H1 (cell line): ENCODE measurements around the gene COA1. TPM values are rescaled to one million over a fixed set of nuclear protein-coding genes. Genes with fewer than 3 reads are reported as not detected.

Experiments
- CTCF ChIA-PET: fragments of 300-600 bp; sonication (Branson Sonifier 250); formaldehyde crosslinking; loops from one replicate; lab custom pipeline; 2021; ENCODE audit not compliant: partially characterized antibody; lab: Charles Lee
- POLR2A ChIA-PET: fragments of 300-600 bp; sonication (Branson Sonifier 250); formaldehyde crosslinking; loops from one replicate; lab custom pipeline; 2021; ENCODE audit warnings: inconsistent platforms; ENCODE audit not compliant: partially characterized antibody; lab: Charles Lee
- DNase-seq, 2 experiments: peaks; one replicate each; pipeline versions ENCODE4 v3.0.0 to v3.0.0-alpha.2; 2010 to 2022; ENCODE audit warnings: low spot score in 2 of 2, low read depth in 1 of 2, mixed read lengths in 1 of 2
- FAIRE-seq: peaks from 2 replicates; lab custom pipeline; 2011; peaks lifted over from hg19 to GRCh38; lab: Jason Lieb, UNC
- H2AFZ ChIP-seq: 2 replicates; pipeline ENCODE4 v1.8.1; 2012; ENCODE audit warnings: low read length, inconsistent platforms
- H2AK5ac ChIP-seq: 2 replicates; pipeline ENCODE4 v1.6.1; 2013; ENCODE audit warnings: low read depth, low read length
- H2BK120ac ChIP-seq: replicated peaks from 2 replicates; pipeline ENCODE3; 2013; ENCODE audit warnings: low read depth, low read length, inconsistent platforms
- H2BK12ac ChIP-seq: 2 replicates; pipeline ENCODE4 v1.6.1; 2013; ENCODE audit warnings: low read depth, low read length
- H2BK15ac ChIP-seq: 2 replicates; pipeline ENCODE4 v1.6.1; 2013; ENCODE audit warnings: low read length
- H2BK20ac ChIP-seq: 2 replicates; pipeline ENCODE4 v1.6.1; 2013; ENCODE audit warnings: low read length
- H2BK5ac ChIP-seq: 2 replicates; pipeline ENCODE4 v1.6.1; 2013; ENCODE audit warnings: low read depth, low read length
- H3K14ac ChIP-seq: 2 replicates; pipeline ENCODE4 v1.6.1; 2013; ENCODE audit warnings: inconsistent platforms; ENCODE audit not compliant: insufficient read length
- H3K18ac ChIP-seq: 2 replicates; pipeline ENCODE4 v1.6.1; 2013; ENCODE audit warnings: low read length; ENCODE audit errors: extremely low read depth
- H3K23ac ChIP-seq: 2 replicates; pipeline ENCODE4 v1.6.1; 2013; ENCODE audit warnings: inconsistent platforms; ENCODE audit not compliant: insufficient read length
- H3K23me2 ChIP-seq: 2 replicates; pipeline ENCODE4 v1.6.1; 2013; ENCODE audit warnings: low read depth, low read length
- H3K27ac ChIP-seq: 2 replicates; pipeline ENCODE4 v1.6.1; 2011; ENCODE audit warnings: low read depth, low read length, inconsistent platforms
- H3K27me3 ChIP-seq, 4 experiments: replicated peaks in 1 of 4; 1 replicate in 1 of 4; 2 replicates in 3 of 4; pipeline versions ENCODE4 v1.6.1 to v1.8.1; 2011 to 2013; ENCODE audit warnings: low read length in 3 of 4, mild to moderate bottlenecking in 3 of 4, inconsistent platforms in 2 of 4, mixed read lengths in 2 of 4, moderate library complexity in 1 of 4; ENCODE audit not compliant: control insufficient read depth in 3 of 4, insufficient read depth in 3 of 4; ENCODE audit errors: extremely low read depth in 1 of 4
- H3K36me3 ChIP-seq, 4 experiments: 2 replicates each; pipeline versions ENCODE4 v1.6.1 to v1.8.1; 2011 to 2013; ENCODE audit warnings: mild to moderate bottlenecking in 4 of 4, low read length in 3 of 4, moderate library complexity in 2 of 4, control low read depth in 1 of 4, inconsistent platforms in 1 of 4; ENCODE audit not compliant: insufficient read depth in 4 of 4, control insufficient read depth in 2 of 4
- H3K4ac ChIP-seq: replicated peaks from 2 replicates; pipeline ENCODE3; 2013; ENCODE audit warnings: low read length, low read depth, mixed read lengths, inconsistent platforms; ENCODE audit not compliant: insufficient read length
- H3K4me1 ChIP-seq, 4 experiments: replicated peaks in 1 of 4; 1 replicate in 1 of 4; 2 replicates in 3 of 4; pipeline versions ENCODE4 v1.6.1 to v1.8.1; 2011 to 2013; ENCODE audit warnings: low read length in 3 of 4, inconsistent platforms in 2 of 4, mixed read lengths in 1 of 4; ENCODE audit not compliant: insufficient read depth in 4 of 4, control insufficient read depth in 3 of 4
- H3K4me2 ChIP-seq, 2 experiments: 2 replicates each; pipeline versions ENCODE4 v1.6.1 to v1.8.1; 2011 to 2013; ENCODE audit warnings: low read depth in 2 of 2, low read length in 2 of 2, control low read depth in 1 of 2, inconsistent platforms in 1 of 2, mild to moderate bottlenecking in 1 of 2; ENCODE audit not compliant: insufficient read depth in 1 of 2
- H3K4me3 ChIP-seq, 4 experiments: fragments of 200-600, 300-600 bp in 1 of 4; sonication (generic), shearing (Covaris generic), sonication (Bioruptor Twin) in 1 of 4; 2 replicates each; pipeline versions ENCODE4 v1.5.1 to v1.8.1; 2011 to 2016; ENCODE audit warnings: low read length in 4 of 4, low read depth in 3 of 4, control low read depth in 2 of 4, inconsistent platforms in 2 of 4, mild to moderate bottlenecking in 2 of 4, mixed read lengths in 1 of 4, moderate library complexity in 1 of 4; ENCODE audit not compliant: insufficient read depth in 2 of 4; ENCODE audit errors: extremely low read depth in 1 of 4
- H3K56ac ChIP-seq: replicated peaks from 2 replicates; pipeline ENCODE3; 2013; ENCODE audit warnings: low read depth, mild to moderate bottlenecking, mixed read lengths, low read length, inconsistent platforms; ENCODE audit not compliant: insufficient read length
- H3K79me1 ChIP-seq: 2 replicates; pipeline ENCODE4 v1.6.1; 2013; ENCODE audit warnings: low read depth, low read length, control low read depth
- H3K79me2 ChIP-seq, 2 experiments: 2 replicates each; pipeline versions ENCODE4 v1.6.1 to v1.8.1; 2012 to 2013; ENCODE audit warnings: low read length in 2 of 2, mild to moderate bottlenecking in 2 of 2, inconsistent platforms in 1 of 2; ENCODE audit not compliant: insufficient read depth in 2 of 2, control insufficient read depth in 1 of 2
- H3K9ac ChIP-seq, 4 experiments: replicated peaks in 1 of 4; 1 replicate in 1 of 4; 2 replicates in 3 of 4; pipeline versions ENCODE4 v1.6.1 to v1.8.1; 2011 to 2013; ENCODE audit warnings: low read depth in 3 of 4, low read length in 3 of 4, control low read depth in 2 of 4, mild to moderate bottlenecking in 2 of 4, moderate library complexity in 2 of 4, inconsistent platforms in 1 of 4; ENCODE audit errors: extremely low read depth in 1 of 4
- H3K9me3 ChIP-seq, 2 experiments: 2 replicates each; pipeline versions ENCODE4 v1.6.1 to v1.8.1; 2012 to 2013; ENCODE audit warnings: mild to moderate bottlenecking in 2 of 2, moderate library complexity in 2 of 2, control low read depth in 1 of 2, inconsistent platforms in 1 of 2, low read depth in 1 of 2, low read length in 1 of 2, mixed read lengths in 1 of 2; ENCODE audit not compliant: insufficient read depth in 2 of 2
- H4K20me1 ChIP-seq, 2 experiments: replicated peaks in 1 of 2; 2 replicates each; pipeline versions ENCODE3 to v1.8.1; 2011 to 2013; ENCODE audit warnings: inconsistent platforms in 2 of 2, low read length in 2 of 2, mild to moderate bottlenecking in 1 of 2; ENCODE audit not compliant: insufficient read depth in 2 of 2, control insufficient read depth in 1 of 2
- H4K5ac ChIP-seq: 2 replicates; pipeline ENCODE4 v1.6.1; 2013; ENCODE audit warnings: low read length, low read depth, mixed read lengths, inconsistent platforms; ENCODE audit not compliant: insufficient read length
- H4K8ac ChIP-seq: 2 replicates; pipeline ENCODE4 v1.8.0; 2013; ENCODE audit warnings: mild to moderate bottlenecking, moderate library complexity, low read length, inconsistent platforms; ENCODE audit not compliant: insufficient read depth; ENCODE audit errors: extremely low read depth
- H4K91ac ChIP-seq: replicated peaks from 2 replicates; pipeline ENCODE3; 2013; ENCODE audit warnings: low read length, mixed read lengths, inconsistent platforms; ENCODE audit not compliant: insufficient read length
- E2F6 ChIP-seq: IDR thresholded peaks from 2 replicates; pipeline ENCODE4 v1.6.1; 2012; ENCODE audit warnings: inconsistent platforms
- PHF8 ChIP-seq: fragments of 200-600 bp; sonication (generic); conservative IDR thresholded peaks from 2 replicates; pipeline ENCODE4 v1.7.1; 2012; ENCODE audit warnings: low read depth, mild to moderate bottlenecking, inconsistent platforms, low read length, moderate library complexity
- RXRA ChIP-seq: IDR thresholded peaks from 2 replicates; pipeline ENCODE4 v1.6.1; 2011; ENCODE audit warnings: low read depth, mild to moderate bottlenecking, low read length, moderate library complexity; ENCODE audit not compliant: insufficient read depth
- WGBS, 2 experiments: shearing (Covaris generic) in 1 of 2; methylation state at CpG; one replicate each; pipeline versions ENCODE4 v1.1.6 to v1.1.7; 2013 to 2015; ENCODE audit warnings: low lambda C conversion rate in 2 of 2, mixed read lengths in 2 of 2, inconsistent platforms in 1 of 2, low coverage in 1 of 2, missing lambda C conversion rate in 1 of 2; ENCODE audit not compliant: insufficient replicate concordance in 2 of 2, insufficient coverage in 1 of 2, insufficient read length in 1 of 2; ENCODE audit errors: extremely low coverage in 1 of 2, missing lambda C conversion rate in 1 of 2; 5-methylcytosine and 5-hydroxymethylcytosine counted together
- polyA plus RNA-seq, 7 experiments: library from polyadenylated mRNA; depleted of rRNA in 3 of 7; stranded (reverse) in 5 of 7; unstranded in 2 of 7; fragments of >200 nt in 5 of 7; fragments of 200-250 nt in 2 of 7; gene quantifications; 1 replicate in 5 of 7; 2 replicates in 1 of 7; 4 replicates in 1 of 7; pipeline versions ENCODE4 v1.2.1 to v1.2.3, GENCODE V29; 2011 to 2013; ENCODE audit warnings: missing spikeins in 2 of 7, mixed read lengths in 2 of 7
- total RNA-seq: library from RNA; stranded (reverse); fragmentation: NEBNext Ultra II Directional; extraction: Animal tissue kit (Norgen Biotek cat#: 25700); gene quantifications from 2 replicates; pipeline ENCODE4 v1.2.1, GENCODE V29; 2021

Gene COA1
- total and polyA plus RNA-seq, 2 of the 8 experiments (the other 6 are each of a cell fraction or from before 2014, with no cell fraction given), result 98.6 to 143 TPM

- Histone ChIP-seq H3K4ac (no peak overlapping the region), H3K79me1 (no peaks in the 10 kb centered on the region), H3K4me2 (no peak overlapping the region), H3K56ac (no peak overlapping the region), H3K18ac (no peak overlapping the region), H3K14ac (no peak overlapping the region), H2AK5ac (no peak overlapping the region), H3K9me3 (no peaks in the 10 kb centered on the region), H2BK5ac (no peak overlapping the region), H2AFZ (0 out of 2 replicates have a peak overlapping the region, but pooled peaks have one; percentile 47), H3K23ac (no peak overlapping the region), H2BK20ac (no peak overlapping the region), H3K23me2 (no peaks in the 10 kb centered on the region), H4K20me1 (no peaks in the 10 kb centered on the region), H4K8ac (peak overlapping the region; percentile 80; the same call in 1 of the 2 replicates), H2BK12ac (no peak overlapping the region), H2BK120ac (no peak overlapping the region), H2BK15ac (no peak overlapping the region), H3K9ac (no peak overlapping the region), H3K36me3 (no peaks in the 10 kb centered on the region), H3K27me3 (no peaks in the 10 kb centered on the region), H3K4me3 (no peak overlapping the region), H3K4me1 (peaks cover 0 to 3% (median under 1%) of the 10 kb centered on the region in 4 experiments; a peak in 4 of 7 replicates), H3K79me2 (no peaks in the 10 kb centered on the region), H3K27ac (no peak overlapping the region), H4K91ac (no peak overlapping the region)
- WGBS, 2 experiments, result 74% methylated on average over 4 of the region's 5 CpGs; no CpG with 5 or more reads in 1 of the 2 experiments
- DNase-seq (no peak), FAIRE-seq (no peak)
- POLR2A ChIA-PET, result interaction anchor here (1.1 to 2.1 kb wide), 2 partner anchors 13 to 20 kb away, joined by 4 to 8 read pairs; partner anchors contain the start of gene COA1
- CTCF ChIA-PET, result interaction anchor here (0.6 to 1.7 kb wide), 5 partner anchors 9 to 25 kb away, joined by 3 to 6 read pairs (median 4); partner anchors contain the start of gene BLVRA
- TF ChIP-seq E2F6 (no peak), PHF8 (no peak), RXRA (no peak)
- TF ChIP-seq, all 59 proteins: peak for 0
- H4K5ac ChIP-seq, result no peak overlapping the region
These were observed 20.1 kb upstream of the COA1 start for GRCh38 chr7:43749383-43749940.
